GM23338 (cell line): ENCODE data around the gene KRTAP5-3. TPM values are rescaled to one million over a fixed set of nuclear protein-coding genes. Genes with fewer than 3 reads are reported as not detected.

Experiments
- ATAC-seq: fragments of 200-7000 bp; cut with Tn5 transposase; 3 replicates; pipeline ENCODE4 v1.9.1; 2020
- DNase-seq: peaks from one replicate; pipeline ENCODE4 v3.0.0-alpha.2; 2015; ENCODE audit warnings: low spot score
- H2AFZ ChIP-seq: fragments of 200-600 bp; sonication (generic); 2 replicates; pipeline ENCODE4 v1.8.0; 2016; ENCODE audit warnings: antibody characterized with exemption, mild to moderate bottlenecking, moderate library complexity
- H3F3A ChIP-seq: fragments of 200-600 bp; sonication (generic); replicated peaks from 2 replicates; pipeline ENCODE4 v1.8.0; 2017; ENCODE audit warnings: antibody characterized with exemption, mixed run types, low read depth
- H3K27ac ChIP-seq: fragments of 200-600 bp; sonication (generic); 2 replicates; pipeline ENCODE4 v1.6.1; 2016; ENCODE audit warnings: low read depth
- H3K27me3 ChIP-seq: fragments of 200-600 bp; sonication (generic); 2 replicates; pipeline ENCODE4 v1.8.0; 2016; ENCODE audit warnings: mild to moderate bottlenecking, mixed run types, moderate library complexity; ENCODE audit not compliant: insufficient read depth
- H3K36me3 ChIP-seq: fragments of 200-600 bp; sonication (generic); 2 replicates; pipeline ENCODE4 v1.8.0; 2016; ENCODE audit warnings: mild to moderate bottlenecking; ENCODE audit not compliant: insufficient read depth
- H3K4me1 ChIP-seq: fragments of 200-600 bp; sonication (generic); 2 replicates; pipeline ENCODE4 v1.8.0; 2016; ENCODE audit warnings: mild to moderate bottlenecking, moderate library complexity; ENCODE audit not compliant: insufficient read depth
- H3K4me2 ChIP-seq: fragments of 200-600 bp; sonication (generic); 2 replicates; pipeline ENCODE4 v1.7.1; 2017; ENCODE audit warnings: mixed run types
- H3K4me3 ChIP-seq: fragments of 200-600 bp; sonication (generic); 2 replicates; pipeline ENCODE4 v1.6.1; 2016; ENCODE audit warnings: mixed run types
- H3K79me2 ChIP-seq: fragments of 200-600 bp; sonication (generic); replicated peaks from 2 replicates; pipeline ENCODE4 v1.8.0; 2017; ENCODE audit warnings: mild to moderate bottlenecking; ENCODE audit not compliant: insufficient read depth
- H3K9me2 ChIP-seq: fragments of 200-600 bp; sonication (generic); 2 replicates; pipeline ENCODE4 v1.8.0; 2017; ENCODE audit not compliant: insufficient read depth
- H4K20me1 ChIP-seq: fragments of 200-600 bp; sonication (generic); replicated peaks from 2 replicates; pipeline ENCODE4 v1.8.0; 2017; ENCODE audit warnings: mild to moderate bottlenecking; ENCODE audit not compliant: insufficient read depth
- H3K27ac Mint-ChIP-seq: 2 replicates; pipeline ENCODE4 v1.8.0; 2020; ENCODE audit warnings: inconsistent platforms, mild to moderate bottlenecking, moderate library complexity, mixed read lengths
- H3K27me3 Mint-ChIP-seq: 3 replicates; pipeline ENCODE4 v1.8.0; 2022; ENCODE audit warnings: low read depth, mild to moderate bottlenecking, moderate library complexity, mixed read lengths, inconsistent platforms; ENCODE audit not compliant: insufficient read depth, poor library complexity
- H3K36me3 Mint-ChIP-seq: 3 replicates; pipeline ENCODE4 v1.8.0; 2021; ENCODE audit warnings: low read depth, mild to moderate bottlenecking, inconsistent platforms, moderate library complexity, mixed read lengths
- H3K4me1 Mint-ChIP-seq: 3 replicates; pipeline ENCODE4 v1.8.0; 2020; ENCODE audit warnings: mild to moderate bottlenecking, inconsistent platforms, mixed read lengths
- H3K4me3 Mint-ChIP-seq: 3 replicates; pipeline ENCODE4 v1.8.0; 2021; ENCODE audit warnings: moderate library complexity, mild to moderate bottlenecking, inconsistent platforms, mixed read lengths
- H3K9me3 Mint-ChIP-seq: 3 replicates; pipeline ENCODE4 v1.8.0; 2020; ENCODE audit warnings: moderate library complexity, mild to moderate bottlenecking, inconsistent platforms, mixed read lengths
- CREB1 ChIP-seq: fragments of 250-450 bp; sonication (Bioruptor Pico); IDR thresholded peaks from 2 replicates; pipeline ENCODE4 v1.5.0; 2020; ENCODE audit warnings: low read depth, mild to moderate bottlenecking, moderate library complexity
- CTCF ChIP-seq, 2 experiments: fragments of 200-600 bp in 1 of 2; sonication (generic) in 1 of 2; conservative IDR thresholded peaks; 2 replicates each; pipeline versions ENCODE4 v1.5.1 to v1.6.1; 2016 to 2017; ENCODE audit warnings: antibody characterized with exemption in 2 of 2, low read depth in 2 of 2, mild to moderate bottlenecking in 2 of 2, moderate library complexity in 1 of 2
- ETS1 ChIP-seq: IDR thresholded peaks from 2 replicates; pipeline ENCODE4 v1.6.1; 2016; ENCODE audit warnings: antibody characterized with exemption
- EZH2 ChIP-seq: fragments of 200-600 bp; sonication (generic); IDR thresholded peaks from one replicate; pipeline ENCODE4 v1.8.0; 2017; ENCODE audit warnings: antibody characterized with exemption, mild to moderate bottlenecking, low read depth; ENCODE audit not compliant: unreplicated experiment
- EZH2phosphoT487 ChIP-seq: fragments of 200-600 bp; sonication (generic); IDR thresholded peaks from one replicate; pipeline ENCODE4 v1.8.1; 2018; ENCODE audit warnings: antibody characterized with exemption; ENCODE audit not compliant: unreplicated experiment
- JUNB ChIP-seq: IDR thresholded peaks from one replicate; pipeline ENCODE4 v1.6.1; 2016; ENCODE audit warnings: antibody characterized with exemption; ENCODE audit not compliant: unreplicated experiment
- NANOG ChIP-seq: IDR thresholded peaks from 2 replicates; pipeline ENCODE4 v1.6.1; 2016; ENCODE audit warnings: antibody characterized with exemption, borderline replicate concordance
- POLR2AphosphoS5 ChIP-seq: IDR thresholded peaks from 2 replicates; pipeline ENCODE4 v1.6.1; 2016; ENCODE audit warnings: antibody characterized with exemption, low read depth
- REST ChIP-seq: IDR thresholded peaks from one replicate; pipeline ENCODE4 v1.6.1; 2018; ENCODE audit warnings: antibody characterized with exemption; ENCODE audit not compliant: unreplicated experiment
- STAT1 ChIP-seq: IDR thresholded peaks from one replicate; pipeline ENCODE4 v1.6.1; 2016; ENCODE audit warnings: antibody characterized with exemption; ENCODE audit not compliant: unreplicated experiment
- ZNF114 ChIP-seq: fragments of 250-450 bp; sonication (Bioruptor Pico); IDR thresholded peaks from 2 replicates; pipeline ENCODE4 v1.5.0; 2020; ENCODE audit warnings: mild to moderate bottlenecking, moderate library complexity
- ZNF331 ChIP-seq: fragments of 250-450 bp; sonication (Bioruptor Pico); IDR thresholded peaks from 2 replicates; pipeline ENCODE4 v1.5.0; 2020; ENCODE audit warnings: low read depth, mild to moderate bottlenecking, moderate library complexity
- ZNF462 ChIP-seq: fragments of 250-450 bp; sonication (Bioruptor Pico); IDR thresholded peaks from 2 replicates; pipeline ENCODE4 v1.5.0; 2020; ENCODE audit warnings: mild to moderate bottlenecking, moderate library complexity
- polyA plus RNA-seq: library from polyadenylated mRNA; unstranded; fragments of >200 nt; fragmentation: Nextera tagmentation; extraction: Ambion mirVana; gene quantifications from 2 replicates; pipeline ENCODE4 v1.2.1, GENCODE V29; 2016
- total RNA-seq: library from RNA; depleted of rRNA; stranded (reverse); fragments of >200 nt; shearing (Covaris generic); gene quantifications from 2 replicates; pipeline ENCODE4 v1.2.3, GENCODE V29; 2014

The KRTAP5-3 gene
- total and polyA plus RNA-seq, 2 experiments from 2014 or later, result not detected

GRCh38 chr11:1597994-1598380 lies 10.3 kb downstream of the KRTAP5-3 start, which contains the start of gene KRTAP5-2:
KRTAP5-2 (minus strand) TSS chr11:1598294; CDS start chr11:1598250, 44 bp downstream.
- TF ChIP-seq STAT1, result no peak
- no peak for TF ChIP-seq NANOG
- no peak for TF ChIP-seq EZH2phosphoT487
- TF ChIP-seq ZNF331 (CRISPR knock-in tag), result no peak
- no peak for TF ChIP-seq POLR2AphosphoS5
- no peak for TF ChIP-seq REST
- TF ChIP-seq ZNF462 (CRISPR knock-in tag), result no peak
- TF ChIP-seq CREB1, result no peak
- no peak for TF ChIP-seq ETS1
- no peak for TF ChIP-seq JUNB
- TF ChIP-seq ZNF114 (CRISPR knock-in tag), result no peak
- TF ChIP-seq EZH2, result no peak
- no peak for TF ChIP-seq CTCF (conservative IDR thresholded peaks at IDR 0.05; ENCODE audit: low read depth in 2 of 2)
- Histone ChIP-seq H4K20me1 (no peaks in the 10 kb centered on the region), H3K4me1 (peaks cover 18% of the 10 kb centered on the region), H2AFZ (peak within 1 kb of the TSS; percentile 73), H3K27ac (no peak within 1 kb of the TSS), H3K4me3 (no peak within 1 kb of the TSS), H3K9me2 (no peaks in the 10 kb centered on the region), H3K36me3 (no peaks in the 10 kb centered on the region), H3K79me2 (no peaks in the 10 kb centered on the region), H3K27me3 (no peaks in the 10 kb centered on the region), H3K4me2 (peak within 1 kb of the TSS; percentile 70), H3F3A (peaks cover 13% of the 10 kb centered on the region; the same call in 1 of the 2 replicates)
- Mint-ChIP-seq H3K27ac (no peak within 1 kb of the TSS), H3K27me3 (peaks cover 15% of the 10 kb centered on the region), H3K9me3 (peaks cover 22% of the 10 kb centered on the region; the same call in 2 of the 3 replicates), H3K4me3 (no peak within 1 kb of the TSS; the same call in 2 of the 3 replicates), H3K4me1 (peaks cover 28% of the 10 kb centered on the region), H3K36me3 (peaks cover 5% of the 10 kb centered on the region; the same call in 1 of the 3 replicates)
- no peak for DNase-seq
- ATAC-seq, result no peak
